NCI-H774 (cell line): ENCODE results near the gene SS18.

Experiments
- DNase-seq: peaks from one replicate; lab custom pipeline; 2025; lab: John Stamatoyannopoulos, UW

Gene SS18

DNA sequence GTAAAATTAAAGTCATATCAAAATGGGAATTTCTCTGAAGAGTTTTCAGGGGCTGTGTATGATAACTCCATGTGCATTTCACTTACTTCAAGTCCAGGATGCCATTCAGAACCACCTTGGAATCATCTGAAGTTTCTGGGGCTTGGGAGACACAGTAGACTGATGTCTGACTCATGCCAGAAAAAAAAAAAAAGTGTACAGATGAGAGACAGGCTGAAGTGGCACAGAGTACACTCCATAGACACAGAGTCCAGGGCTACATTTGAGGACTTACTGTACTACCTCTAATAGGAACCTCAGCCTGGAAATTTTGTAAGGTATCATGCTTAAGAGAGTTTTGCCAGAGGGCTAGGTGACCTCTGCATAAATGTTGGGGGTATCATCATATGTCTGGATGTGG lies 92.0 kb downstream of the SS18 start:
- no peak for DNase-seq

DNA sequence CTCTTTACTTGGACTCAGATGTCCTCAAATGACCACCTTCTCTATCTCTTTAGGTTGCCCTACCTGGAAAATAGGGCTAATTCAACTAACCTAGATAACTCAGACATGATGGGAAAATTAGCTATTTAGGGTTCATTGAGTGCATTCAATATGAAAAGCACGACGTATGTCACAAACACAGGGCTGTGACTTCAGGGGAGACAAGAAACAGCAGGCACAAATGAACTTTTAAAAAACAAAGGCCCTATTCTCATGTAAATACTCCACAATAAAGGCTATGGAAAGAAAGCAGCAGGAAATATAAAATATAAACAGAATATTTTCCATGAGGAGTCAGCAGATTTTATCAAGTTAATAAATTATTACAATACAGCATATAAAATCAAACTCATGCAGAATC lies 97.8 kb downstream of the SS18 start:
- no peak for DNase-seq

DNA sequence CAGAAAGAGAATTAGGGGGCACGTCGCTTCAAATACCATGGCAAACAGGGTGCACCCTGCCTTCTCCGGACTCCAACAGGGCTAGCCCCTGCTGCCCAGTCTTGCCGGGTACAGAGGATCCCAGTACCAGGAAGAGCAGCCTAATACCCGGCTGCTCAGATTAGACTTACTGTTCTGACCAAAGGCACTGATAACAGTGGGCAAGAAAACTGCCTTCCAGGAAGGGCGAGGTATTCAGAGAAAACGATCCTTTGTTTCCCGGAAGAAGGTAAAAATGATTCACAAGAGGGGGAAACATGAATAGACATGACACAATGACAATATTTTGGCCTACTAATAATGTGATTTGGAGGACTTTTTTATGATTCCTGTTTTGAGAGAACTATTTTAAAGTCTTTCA lies 99.9 kb downstream of the SS18 start:
- DNase-seq: no peak

DNA sequence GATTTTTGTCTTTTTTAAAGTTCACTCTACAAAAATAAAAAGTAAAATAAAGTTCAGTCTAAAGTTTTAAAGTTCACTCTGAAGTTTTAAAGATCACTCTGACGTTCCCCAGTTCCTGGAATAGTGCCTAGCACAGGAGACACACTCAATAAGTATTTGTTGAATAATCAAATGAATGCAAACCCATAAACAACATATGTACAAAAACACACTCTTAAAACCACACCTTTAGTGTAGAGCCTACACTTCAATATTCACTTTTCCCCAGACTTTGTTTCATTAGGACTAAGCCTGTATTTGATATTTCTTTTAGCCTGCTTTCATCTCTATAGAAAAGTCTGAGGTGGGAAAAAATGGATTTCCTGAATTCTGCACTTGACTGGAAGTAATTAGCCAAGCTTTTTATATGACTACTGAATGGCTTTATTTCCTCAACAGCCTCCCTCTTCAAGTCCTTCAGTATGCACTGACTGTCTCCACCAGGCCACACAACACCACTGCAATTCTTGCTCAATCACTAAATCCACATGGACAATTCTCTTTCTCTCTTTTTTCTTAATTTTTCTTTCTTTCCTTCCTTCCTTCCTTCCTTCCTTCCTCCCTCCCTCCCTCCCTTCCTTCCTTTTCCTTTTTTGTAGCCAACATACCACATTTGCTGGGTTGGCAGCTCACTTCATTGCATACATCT lies 104.6 kb downstream of the SS18 start:
- no peak for DNase-seq

DNA sequence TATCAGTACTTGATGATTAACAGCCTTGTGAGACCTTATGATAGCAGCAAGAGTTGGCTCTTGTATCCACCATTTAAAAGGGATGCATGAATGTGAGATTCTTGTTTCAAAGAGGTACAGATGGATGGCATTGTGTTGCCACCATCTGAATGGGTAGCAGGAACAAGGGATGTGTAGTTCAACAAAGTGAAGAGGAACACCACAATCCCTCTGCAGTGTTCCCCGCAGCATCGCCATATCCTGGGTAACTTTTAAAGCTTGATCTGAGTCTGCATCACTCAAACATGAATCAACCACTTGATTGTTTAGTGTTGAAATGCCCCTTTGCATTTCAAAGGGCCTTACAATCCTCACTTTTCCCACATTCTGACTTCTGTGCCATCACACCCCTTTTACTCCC lies 106.7 kb downstream of the SS18 start:
- DNase-seq: no peak

DNA sequence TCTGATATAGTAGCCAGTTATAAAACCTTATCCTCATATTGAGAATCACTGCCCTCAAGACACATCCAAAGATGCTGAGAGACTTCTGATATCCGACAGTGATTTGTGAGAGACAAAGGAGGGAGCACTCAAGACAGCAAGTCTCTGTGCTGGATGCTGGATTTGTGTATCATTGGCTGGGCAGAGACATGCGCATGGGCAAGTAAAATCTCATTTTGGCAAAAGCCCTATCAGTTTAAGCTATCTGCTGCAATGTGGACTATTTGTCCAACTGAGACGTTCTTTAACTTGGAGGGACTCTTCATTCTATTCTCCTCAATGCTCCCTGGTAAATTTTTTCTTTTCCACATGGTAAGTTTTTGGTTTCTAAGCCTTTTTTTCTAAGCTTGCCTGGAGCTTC lies 107.5 kb downstream of the SS18 start:
- DNase-seq: no peak

DNA sequence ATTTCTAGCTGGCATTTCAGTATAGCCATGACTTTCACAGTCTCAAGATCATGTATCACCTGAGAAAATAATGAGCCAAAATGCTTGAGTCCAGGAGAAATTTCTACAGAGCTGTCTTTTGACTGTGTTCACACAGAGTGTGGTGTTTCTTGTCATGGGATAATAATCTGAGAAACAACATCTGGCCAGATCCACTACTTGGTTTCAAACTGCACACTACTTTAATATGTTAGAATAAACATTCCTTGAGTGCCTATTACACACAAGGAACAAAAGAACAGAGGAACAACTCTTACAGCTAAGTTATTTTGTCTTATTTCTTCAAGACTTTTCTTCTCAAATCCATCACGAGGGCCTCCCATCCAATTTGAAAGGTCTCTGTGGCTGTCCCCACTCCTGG lies 108.3 kb downstream of the SS18 start:
- no peak for DNase-seq

DNA sequence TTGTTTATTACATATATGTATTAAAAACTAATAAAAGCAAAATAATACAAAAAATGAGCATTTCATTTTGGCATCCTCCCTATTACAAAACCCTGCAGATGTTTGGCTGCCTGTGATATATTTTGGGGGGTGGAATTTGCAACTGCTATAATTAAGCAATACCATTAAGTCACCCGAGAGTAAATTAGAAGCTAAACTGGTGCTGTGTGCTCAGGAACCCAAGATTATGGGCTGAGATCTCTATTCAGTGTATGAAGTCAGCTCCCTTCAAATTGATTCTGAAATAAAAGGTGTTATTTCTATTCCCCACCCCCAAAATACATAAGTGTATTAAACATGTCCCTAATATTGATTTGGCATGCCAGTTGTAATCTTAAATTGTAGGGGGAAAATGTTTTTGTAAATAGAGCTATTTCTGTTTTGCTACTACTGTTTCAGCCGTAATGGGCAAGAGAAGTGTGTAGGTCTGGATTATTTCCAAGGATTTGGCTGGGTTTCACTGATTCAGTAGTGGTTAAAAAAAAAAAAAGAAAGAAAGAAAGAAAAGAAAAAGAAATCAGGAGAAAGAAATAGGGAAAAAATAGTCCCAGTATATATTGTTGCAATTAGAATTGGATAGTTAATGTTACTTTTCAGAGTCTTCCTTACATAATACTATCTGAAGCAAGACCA lies 110.9 kb downstream of the SS18 start:
- no peak for DNase-seq

DNA sequence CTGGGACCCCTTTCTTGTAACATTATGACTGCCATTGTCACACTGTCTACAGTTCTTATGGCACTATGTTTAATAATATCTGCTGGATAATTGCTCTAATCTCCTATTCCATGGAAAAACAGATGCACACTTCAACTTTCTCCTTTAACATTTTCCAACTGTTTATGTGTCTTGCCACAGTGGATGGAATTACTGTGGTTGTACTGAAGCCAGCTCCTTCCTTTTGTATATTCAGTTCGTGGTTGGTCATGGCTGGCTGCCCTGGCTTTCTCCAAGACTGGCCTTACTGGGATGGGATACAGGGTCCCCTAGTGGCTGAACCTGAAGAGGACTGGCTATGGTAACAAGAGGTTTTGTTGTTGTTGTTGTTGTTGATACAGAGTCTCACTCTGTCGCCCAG lies 113.9 kb downstream of the SS18 start:
- no peak for DNase-seq

DNA sequence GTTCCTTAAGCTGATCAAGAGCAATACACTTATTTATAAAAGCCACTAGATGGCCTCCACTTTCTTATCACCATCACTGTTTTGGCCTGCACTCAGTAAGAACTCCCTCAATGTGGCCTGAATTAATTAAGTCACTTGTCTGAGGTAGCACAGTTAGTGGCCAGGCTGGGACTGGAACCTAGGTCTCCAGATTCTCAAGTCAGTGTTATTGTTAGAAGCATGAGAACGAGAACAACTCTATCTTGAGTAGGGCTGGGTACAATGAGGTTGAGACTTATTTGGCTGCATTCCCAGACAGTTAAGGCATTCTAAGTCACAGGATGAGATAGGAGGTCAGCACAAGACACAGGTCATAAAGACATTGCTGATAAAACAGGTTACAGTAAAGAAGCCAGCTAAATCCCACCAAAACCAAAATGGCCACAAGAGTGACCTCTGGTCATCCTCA lies 115.8 kb downstream of the SS18 start:
- no peak for DNase-seq
